ENCODE measurements around the gene ZNF837. TPM values are rescaled to one million over a fixed set of nuclear protein-coding genes. Genes with fewer than 3 reads are reported as not detected.

The ZNF837 gene
- total and polyA plus RNA-seq, 5 donors from 2014 or later, result 1.1 to 7.7 (median 3.2) TPM

- H3K4me1 Mint-ChIP-seq, result peaks cover 0 to 18% (median 2%) of the 10 kb centered on the region in 4 donors
- H3K36me3 ChIP-seq (ENCODE audit: control insufficient read depth, insufficient read depth, low read length), result no peaks in the 10 kb centered on the region
- ATAC-seq (ENCODE audit: low read depth in 2 of 2) (no peak), DNase-seq (no peak)
- peaks cover 0 to 2% (median 0%) of the 10 kb centered on the region in 7 donors for H3K9me3 Mint-ChIP-seq
- H3K27ac ChIP-seq (ENCODE audit: insufficient read depth, low read length, poor library complexity, severe bottlenecking), result no peak overlapping the region
- no peak overlapping the region for H3K27ac Mint-ChIP-seq
- H3K4me3 Mint-ChIP-seq, result peak overlapping the region in 1 of 4 donors; percentile 32
- no peak overlapping the region for H3K4me3 ChIP-seq (ENCODE audit: low read depth, low read length)
- no peaks in the 10 kb centered on the region for H3K27me3 Mint-ChIP-seq
- H3K9me3 ChIP-seq (ENCODE audit: control insufficient read depth in 2 of 2, low read length in 2 of 2), result no peaks in the 10 kb centered on the region
- H3K36me3 Mint-ChIP-seq, result peaks cover 5% of the 10 kb centered on the region
- no peaks in the 10 kb centered on the region for H3K27me3 ChIP-seq (ENCODE audit: control insufficient read depth, insufficient read depth, low read length)
- H3K4me1 ChIP-seq (ENCODE audit: control insufficient read depth, insufficient read depth, low read length, poor library complexity, severe bottlenecking), result peaks cover 20% of the 10 kb centered on the region
Measured at GRCh38 chr19:58353717-58354477, 26.9 kb downstream of the ZNF837 start.

GRCh38 chr19:58352760-58353671, 27.8 kb downstream of the ZNF837 start, which contains the start of gene A1BG:
Gene A1BG, minus strand, starts transcription at chr19:58353492. Its CDS starts 55 bp downstream, at chr19:58353437.
- Histone ChIP-seq H3K27me3 (ENCODE audit: control insufficient read depth, insufficient read depth, low read length) (no peaks in the 10 kb centered on the region), H3K27ac (ENCODE audit: insufficient read depth, low read length, poor library complexity, severe bottlenecking) (no peak within 1 kb of the TSS), H3K4me3 (ENCODE audit: low read depth, low read length) (no peak within 1 kb of the TSS), H3K9me3 (ENCODE audit: control insufficient read depth in 2 of 2, low read length in 2 of 2) (no peaks in the 10 kb centered on the region), H3K36me3 (ENCODE audit: control insufficient read depth, insufficient read depth, low read length) (no peaks in the 10 kb centered on the region), H3K4me1 (ENCODE audit: control insufficient read depth, insufficient read depth, low read length, poor library complexity, severe bottlenecking) (peaks cover 26% of the 10 kb centered on the region)
- peaks cover 8% of the 10 kb centered on the region for H3K36me3 Mint-ChIP-seq
- no peak for DNase-seq
- H3K4me1 Mint-ChIP-seq, result peaks cover 0 to 26% (median 6%) of the 10 kb centered on the region in 4 donors
- no peak within 1 kb of the TSS for H3K27ac Mint-ChIP-seq
- ATAC-seq (ENCODE audit: low read depth in 2 of 2), result no peak
- H3K27me3 Mint-ChIP-seq, result peaks cover 2% of the 10 kb centered on the region
- peaks cover 0 to 2% (median 0%) of the 10 kb centered on the region in 7 donors for H3K9me3 Mint-ChIP-seq
- peak within 1 kb of the TSS in 1 of 4 donors; percentile 66 for H3K4me3 Mint-ChIP-seq

GRCh38 chr19:58351990-58352755, 28.7 kb downstream of the ZNF837 start:
- H3K27me3 Mint-ChIP-seq, result peaks cover 5% of the 10 kb centered on the region
- peaks cover 0 to 2% (median 0%) of the 10 kb centered on the region in 7 donors for H3K9me3 Mint-ChIP-seq
- H3K4me3 ChIP-seq (ENCODE audit: low read depth, low read length), result no peak overlapping the region
- H3K27ac ChIP-seq (ENCODE audit: insufficient read depth, low read length, poor library complexity, severe bottlenecking), result no peak overlapping the region
- H3K9me3 ChIP-seq (ENCODE audit: control insufficient read depth in 2 of 2, low read length in 2 of 2), result no peaks in the 10 kb centered on the region
- peak overlapping the region in 1 of 4 donors; percentile 66 for H3K4me3 Mint-ChIP-seq
- peaks cover 0 to 31% (median 9%) of the 10 kb centered on the region in 4 donors for H3K4me1 Mint-ChIP-seq
- H3K36me3 ChIP-seq (ENCODE audit: control insufficient read depth, insufficient read depth, low read length), result no peaks in the 10 kb centered on the region
- ATAC-seq (ENCODE audit: low read depth in 2 of 2) (no peak), DNase-seq (no peak)
- H3K4me1 ChIP-seq (ENCODE audit: control insufficient read depth, insufficient read depth, low read length, poor library complexity, severe bottlenecking), result peaks cover 28% of the 10 kb centered on the region
- peaks cover 8% of the 10 kb centered on the region for H3K36me3 Mint-ChIP-seq
- no peak overlapping the region for H3K27ac Mint-ChIP-seq
- H3K27me3 ChIP-seq (ENCODE audit: control insufficient read depth, insufficient read depth, low read length), result no peaks in the 10 kb centered on the region

- no peaks in the 10 kb centered on the region for H3K9me3 ChIP-seq (ENCODE audit: control insufficient read depth in 2 of 2, low read length in 2 of 2)
- H3K4me1 ChIP-seq (ENCODE audit: control insufficient read depth, insufficient read depth, low read length, poor library complexity, severe bottlenecking), result peaks cover 27% of the 10 kb centered on the region
- no peak for ATAC-seq (ENCODE audit: low read depth in 2 of 2)
- no peak overlapping the region for H3K4me3 ChIP-seq (ENCODE audit: low read depth, low read length)
- H3K27ac Mint-ChIP-seq, result peak overlapping the region in 1 of 3 donors; percentile 26
- peak overlapping the region in 1 of 4 donors; percentile 4 for H3K4me3 Mint-ChIP-seq
- peaks cover 8% of the 10 kb centered on the region for H3K36me3 Mint-ChIP-seq
- H3K27me3 Mint-ChIP-seq, result peaks cover 5% of the 10 kb centered on the region
- no peak for DNase-seq
- no peak overlapping the region for H3K27ac ChIP-seq (ENCODE audit: insufficient read depth, low read length, poor library complexity, severe bottlenecking)
- no peaks in the 10 kb centered on the region for H3K27me3 ChIP-seq (ENCODE audit: control insufficient read depth, insufficient read depth, low read length)
- no peaks in the 10 kb centered on the region for H3K36me3 ChIP-seq (ENCODE audit: control insufficient read depth, insufficient read depth, low read length)
- H3K9me3 Mint-ChIP-seq, result peaks cover 0 to 2% (median 0%) of the 10 kb centered on the region in 7 donors
- H3K4me1 Mint-ChIP-seq, result peaks cover 0 to 34% (median 9%) of the 10 kb centered on the region in 4 donors
Measured at GRCh38 chr19:58351558-58351878, 29.3 kb downstream of the ZNF837 start.

GRCh38 chr19:58350871-58351557, 29.8 kb downstream of the ZNF837 start:
- peaks cover 0 to 31% (median 11%) of the 10 kb centered on the region in 4 donors for H3K4me1 Mint-ChIP-seq
- H3K27me3 Mint-ChIP-seq, result peaks cover 5% of the 10 kb centered on the region
- no peak for ATAC-seq (ENCODE audit: low read depth in 2 of 2)
- H3K36me3 Mint-ChIP-seq, result peaks cover 8% of the 10 kb centered on the region
- H3K9me3 ChIP-seq (ENCODE audit: control insufficient read depth in 2 of 2, low read length in 2 of 2), result no peaks in the 10 kb centered on the region
- no peak overlapping the region for H3K4me3 ChIP-seq (ENCODE audit: low read depth, low read length)
- peaks cover 22% of the 10 kb centered on the region for H3K4me1 ChIP-seq (ENCODE audit: control insufficient read depth, insufficient read depth, low read length, poor library complexity, severe bottlenecking)
- no peaks in the 10 kb centered on the region for H3K27me3 ChIP-seq (ENCODE audit: control insufficient read depth, insufficient read depth, low read length)
- no peak overlapping the region for H3K27ac Mint-ChIP-seq
- H3K9me3 Mint-ChIP-seq, result peaks cover 0 to 2% (median 0%) of the 10 kb centered on the region in 7 donors
- H3K4me3 Mint-ChIP-seq, result peak overlapping the region in 1 of 4 donors; percentile 4
- H3K36me3 ChIP-seq (ENCODE audit: control insufficient read depth, insufficient read depth, low read length), result no peaks in the 10 kb centered on the region
- DNase-seq, result no peak
- no peak overlapping the region for H3K27ac ChIP-seq (ENCODE audit: insufficient read depth, low read length, poor library complexity, severe bottlenecking)

- no peaks in the 10 kb centered on the region for H3K27me3 ChIP-seq (ENCODE audit: control insufficient read depth, insufficient read depth, low read length)
- ATAC-seq (ENCODE audit: low read depth in 2 of 2), result no peak
- no peak overlapping the region for H3K27ac Mint-ChIP-seq
- H3K27ac ChIP-seq (ENCODE audit: insufficient read depth, low read length, poor library complexity, severe bottlenecking), result no peak overlapping the region
- no peak overlapping the region for H3K4me3 ChIP-seq (ENCODE audit: low read depth, low read length)
- peaks cover 5% of the 10 kb centered on the region for H3K27me3 Mint-ChIP-seq
- H3K9me3 ChIP-seq (ENCODE audit: control insufficient read depth in 2 of 2, low read length in 2 of 2), result no peaks in the 10 kb centered on the region
- H3K4me1 ChIP-seq (ENCODE audit: control insufficient read depth, insufficient read depth, low read length, poor library complexity, severe bottlenecking), result peaks cover 20% of the 10 kb centered on the region
- H3K4me1 Mint-ChIP-seq, result peaks cover 0 to 33% (median 17%) of the 10 kb centered on the region in 4 donors
- H3K4me3 Mint-ChIP-seq, result no peak overlapping the region
- peaks cover 0 to 2% (median 0%) of the 10 kb centered on the region in 7 donors for H3K9me3 Mint-ChIP-seq
- H3K36me3 Mint-ChIP-seq, result peaks cover 8% of the 10 kb centered on the region
- DNase-seq, result no peak
- no peaks in the 10 kb centered on the region for H3K36me3 ChIP-seq (ENCODE audit: control insufficient read depth, insufficient read depth, low read length)
Measured at GRCh38 chr19:58350001-58350861, 30.6 kb downstream of the ZNF837 start.
